Progenitor cell of endocrine pancreas (in vitro differentiated cells): ENCODE measurements around the gene GJB2. TPM values are rescaled to one million over a fixed set of nuclear protein-coding genes. Genes with fewer than 3 reads are reported as not detected.

Experiments used
- DNase-seq: peaks from one replicate; pipeline ENCODE4 v3.0.0; 2021; ENCODE audit warnings: low spot score; ENCODE audit not compliant: unreplicated experiment
- H3K27ac Mint-ChIP-seq: 2 replicates; pipeline ENCODE4 v1.8.0; 2021; ENCODE audit warnings: mild to moderate bottlenecking, moderate library complexity, mixed read lengths
- H3K27me3 Mint-ChIP-seq: 2 replicates; pipeline ENCODE4 v1.8.0; 2021; ENCODE audit warnings: mixed read lengths
- H3K36me3 Mint-ChIP-seq: 2 replicates; pipeline ENCODE4 v1.8.0; 2022; ENCODE audit warnings: mixed read lengths; ENCODE audit not compliant: insufficient read depth
- H3K4me1 Mint-ChIP-seq: 2 replicates; pipeline ENCODE4 v1.8.0; 2021; ENCODE audit warnings: low read depth, mixed read lengths
- H3K4me3 Mint-ChIP-seq: 2 replicates; pipeline ENCODE4 v1.8.0; 2021; ENCODE audit warnings: low read depth, mild to moderate bottlenecking, moderate library complexity, mixed read lengths
- H3K9me3 Mint-ChIP-seq: 2 replicates; pipeline ENCODE4 v1.8.0; 2021; ENCODE audit warnings: low read depth, mixed read lengths
- total RNA-seq: library from RNA; stranded (reverse); gene quantifications from 2 replicates; pipeline ENCODE4 v1.2.1, GENCODE V29; 2021
- TF ChIP-seq, protein P1 (sequence below): fragments of 200-600 bp; sonication (generic); IDR thresholded peaks from one replicate; pipeline ENCODE4 v1.5.0; 2021; ENCODE audit warnings: antibody characterized with exemption, mild to moderate bottlenecking; ENCODE audit not compliant: unreplicated experiment

The GJB2 gene
- total RNA-seq, 1 donor from 2014 or later: 1.1 TPM

DNA sequence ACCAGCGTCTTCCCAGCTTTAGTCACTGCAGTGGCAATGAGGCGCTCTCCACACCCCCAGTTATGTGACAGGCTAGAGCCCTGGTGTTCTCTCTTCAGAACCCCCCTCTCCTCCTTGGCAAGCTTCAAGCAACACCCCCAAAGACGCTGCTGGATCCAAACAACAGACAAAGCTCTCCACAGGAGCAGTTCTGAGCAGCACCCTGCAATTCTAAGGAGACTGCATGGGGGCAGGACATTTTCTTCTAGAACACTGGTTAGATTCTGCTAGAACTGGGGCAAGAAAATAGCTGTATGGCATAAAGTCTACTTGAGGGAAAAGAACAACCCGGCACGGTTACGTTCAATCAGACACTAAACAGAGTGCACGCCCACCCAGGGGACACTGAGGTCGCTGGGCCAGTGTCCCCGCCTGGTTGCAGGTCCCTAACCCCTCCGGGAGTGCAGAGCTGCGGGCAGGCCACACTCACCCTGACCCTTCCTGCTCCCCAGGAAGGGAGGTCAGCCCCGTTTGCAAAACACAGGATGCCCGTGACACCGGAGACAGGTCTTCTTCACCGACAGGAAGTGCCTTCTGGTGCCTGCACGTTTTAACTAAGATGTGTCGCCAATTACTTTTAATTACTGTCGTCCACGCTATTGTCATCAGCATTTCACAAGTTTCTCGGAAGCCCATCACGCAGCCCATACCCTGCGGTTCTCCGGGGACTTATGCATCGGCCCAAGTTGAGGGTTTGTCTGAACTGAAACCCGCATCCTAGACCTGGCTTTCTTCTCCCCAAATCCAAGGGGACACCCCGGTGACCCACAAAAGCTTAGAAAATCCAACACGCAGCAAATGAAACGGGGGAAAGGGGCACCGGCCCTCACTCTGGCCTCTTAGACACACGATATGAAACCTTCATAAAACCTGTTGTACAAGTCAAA lies 38.4 kb upstream of the GJB2 start:
- no peak for DNase-seq
- TF ChIP-seq, protein P1, sequence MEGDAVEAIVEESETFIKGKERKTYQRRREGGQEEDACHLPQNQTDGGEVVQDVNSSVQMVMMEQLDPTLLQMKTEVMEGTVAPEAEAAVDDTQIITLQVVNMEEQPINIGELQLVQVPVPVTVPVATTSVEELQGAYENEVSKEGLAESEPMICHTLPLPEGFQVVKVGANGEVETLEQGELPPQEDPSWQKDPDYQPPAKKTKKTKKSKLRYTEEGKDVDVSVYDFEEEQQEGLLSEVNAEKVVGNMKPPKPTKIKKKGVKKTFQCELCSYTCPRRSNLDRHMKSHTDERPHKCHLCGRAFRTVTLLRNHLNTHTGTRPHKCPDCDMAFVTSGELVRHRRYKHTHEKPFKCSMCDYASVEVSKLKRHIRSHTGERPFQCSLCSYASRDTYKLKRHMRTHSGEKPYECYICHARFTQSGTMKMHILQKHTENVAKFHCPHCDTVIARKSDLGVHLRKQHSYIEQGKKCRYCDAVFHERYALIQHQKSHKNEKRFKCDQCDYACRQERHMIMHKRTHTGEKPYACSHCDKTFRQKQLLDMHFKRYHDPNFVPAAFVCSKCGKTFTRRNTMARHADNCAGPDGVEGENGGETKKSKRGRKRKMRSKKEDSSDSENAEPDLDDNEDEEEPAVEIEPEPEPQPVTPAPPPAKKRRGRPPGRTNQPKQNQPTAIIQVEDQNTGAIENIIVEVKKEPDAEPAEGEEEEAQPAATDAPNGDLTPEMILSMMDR: no peak
- H3K4me3 Mint-ChIP-seq: peak overlapping the region; percentile 59
- no peaks in the 10 kb centered on the region for H3K9me3 Mint-ChIP-seq
- no peaks in the 10 kb centered on the region for H3K36me3 Mint-ChIP-seq
- H3K27ac Mint-ChIP-seq: no peak overlapping the region
- H3K27me3 Mint-ChIP-seq: peaks cover 54% of the 10 kb centered on the region
- H3K4me1 Mint-ChIP-seq: peaks cover 3% of the 10 kb centered on the region

DNA sequence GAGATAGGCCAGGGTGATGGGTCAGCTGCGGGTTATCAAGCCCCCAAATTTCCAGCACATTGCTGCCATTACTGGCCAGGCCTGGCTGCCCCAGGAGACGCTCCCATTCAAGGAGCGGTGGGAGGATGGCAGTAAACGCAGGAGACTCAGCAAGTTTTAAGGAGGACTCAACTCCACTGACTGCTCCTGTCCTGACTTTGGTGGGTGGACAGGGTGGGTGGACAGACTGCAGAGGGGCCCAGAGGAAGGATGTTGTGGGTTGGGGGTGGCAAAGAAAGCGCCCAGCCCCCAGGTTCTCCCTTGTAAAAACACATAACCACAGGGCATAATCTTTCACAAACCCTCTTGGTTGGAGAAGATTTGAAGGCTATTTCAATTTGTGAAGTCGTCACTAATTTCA lies 35.0 kb upstream of the GJB2 start:
- no peak for DNase-seq
- H3K27ac Mint-ChIP-seq: no peak overlapping the region
- TF ChIP-seq, protein P1: no peak
- H3K27me3 Mint-ChIP-seq: peaks cover 40% of the 10 kb centered on the region
- H3K36me3 Mint-ChIP-seq: no peaks in the 10 kb centered on the region
- peaks cover 3% of the 10 kb centered on the region for H3K4me1 Mint-ChIP-seq
- no peak overlapping the region for H3K4me3 Mint-ChIP-seq
- no peaks in the 10 kb centered on the region for H3K9me3 Mint-ChIP-seq

DNA sequence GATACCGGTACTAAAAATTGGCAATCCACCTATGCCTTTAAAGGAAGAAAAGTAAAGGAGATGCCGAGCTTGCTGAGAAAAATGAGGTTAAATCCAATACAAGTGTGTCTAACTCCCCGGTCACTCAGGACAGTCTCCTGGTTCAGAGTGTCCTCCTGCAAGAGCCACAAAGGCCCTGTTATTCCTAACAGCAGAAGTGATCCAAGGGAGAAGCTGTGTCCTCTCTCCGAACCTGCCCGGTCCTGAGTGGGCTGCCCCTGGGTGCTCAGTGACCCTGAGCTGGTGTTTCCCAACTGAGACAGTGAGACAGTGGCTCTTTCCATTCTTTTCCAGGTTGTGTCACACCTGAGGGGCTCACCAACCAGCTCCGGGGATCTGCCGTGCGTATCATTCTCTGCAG lies 34.5 kb upstream of the GJB2 start:
- Mint-ChIP-seq H3K4me3 (no peak overlapping the region), H3K4me1 (peaks cover 3% of the 10 kb centered on the region), H3K27me3 (peaks cover 40% of the 10 kb centered on the region), H3K27ac (no peak overlapping the region), H3K9me3 (no peaks in the 10 kb centered on the region), H3K36me3 (no peaks in the 10 kb centered on the region)
- no peak for DNase-seq
- TF ChIP-seq, protein P1: no peak

DNA sequence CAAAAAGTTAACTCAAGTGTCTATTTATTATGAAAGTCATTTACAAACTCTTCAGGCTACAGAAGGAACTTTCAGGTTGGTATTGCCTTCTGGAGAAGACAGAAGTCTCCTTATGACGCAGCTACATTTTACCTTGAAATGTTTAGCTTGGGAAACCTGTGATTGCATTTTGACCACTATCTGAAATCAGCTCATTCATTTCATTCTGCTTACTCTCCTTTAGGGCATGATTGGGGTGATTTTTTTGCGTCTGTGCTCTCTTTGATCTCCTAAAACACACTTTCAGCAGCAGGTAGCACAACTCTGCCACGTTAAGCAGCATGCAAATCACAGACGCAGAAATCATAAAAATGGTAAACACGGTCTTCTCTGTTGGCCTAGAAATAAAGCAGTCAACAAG lies 29.8 kb upstream of the GJB2 start:
- peaks cover 5% of the 10 kb centered on the region for H3K9me3 Mint-ChIP-seq
- no peaks in the 10 kb centered on the region for H3K4me1 Mint-ChIP-seq
- TF ChIP-seq, protein P1: no peak
- no peak for DNase-seq
- H3K4me3 Mint-ChIP-seq: no peak overlapping the region
- H3K27ac Mint-ChIP-seq: no peak overlapping the region
- H3K27me3 Mint-ChIP-seq: peaks cover 21% of the 10 kb centered on the region
- no peaks in the 10 kb centered on the region for H3K36me3 Mint-ChIP-seq

DNA sequence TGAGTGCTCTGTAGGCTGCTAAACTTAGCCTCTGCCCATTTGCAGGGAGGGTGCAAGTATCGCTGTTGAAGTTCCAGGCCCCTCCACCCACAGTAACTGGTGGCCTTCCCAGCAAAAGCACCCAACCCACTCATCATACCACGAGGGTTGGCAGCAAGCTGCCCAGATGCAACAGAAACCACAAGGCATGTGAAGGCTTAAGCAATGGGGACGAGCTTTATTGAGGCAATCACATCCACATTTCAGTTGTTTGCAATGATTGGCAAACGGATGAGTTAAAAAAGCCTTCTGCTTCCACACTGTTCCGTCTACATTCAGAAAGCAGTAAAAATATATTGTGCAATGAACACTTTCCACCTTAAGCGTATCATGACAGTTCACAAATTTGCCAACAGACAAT lies 29.0 kb upstream of the GJB2 start:
- TF ChIP-seq, protein P1: no peak
- H3K36me3 Mint-ChIP-seq: no peaks in the 10 kb centered on the region
- no peak overlapping the region for H3K27ac Mint-ChIP-seq
- peaks cover 18% of the 10 kb centered on the region for H3K27me3 Mint-ChIP-seq
- H3K4me1 Mint-ChIP-seq: no peaks in the 10 kb centered on the region
- H3K9me3 Mint-ChIP-seq: peaks cover 5% of the 10 kb centered on the region
- no peak for DNase-seq
- no peak overlapping the region for H3K4me3 Mint-ChIP-seq
